M059J (cell line): Measurements from ENCODE around the gene EMID1. TPM values are rescaled to one million over a fixed set of nuclear protein-coding genes. Genes with fewer than 3 reads are reported as not detected.
"Not testable (repeated sequence)": the region's sequence is repeated elsewhere in the genome, so short reads cannot be mapped to it uniquely, and the experiment has no call there.

ENCODE experiments used
- DNase-seq: peaks from one replicate; pipeline ENCODE4 v3.0.0-alpha.2; 2012; ENCODE audit warnings: low read depth
- total RNA-seq: library from RNA; depleted of rRNA; stranded (reverse); fragments of >200 nt; shearing (Covaris generic); gene quantifications from 2 replicates; pipeline ENCODE4 v1.2.3, GENCODE V29; 2014

Gene EMID1
- total RNA-seq, 1 experiment from 2014 or later, result 0.07 TPM

GRCh38 chr22:29209624-29209929 lies 3.9 kb downstream of the EMID1 start:
- DNase-seq, result no peak

GRCh38 chr22:29211066-29211465 lies 5.4 kb downstream of the EMID1 start:
- DNase-seq, result no peak

GRCh38 chr22:29211466-29211865 lies 5.8 kb downstream of the EMID1 start:
- no peak for DNase-seq

GRCh38 chr22:29212743-29213142 lies 7.0 kb downstream of the EMID1 start:
- no peak for DNase-seq

- DNase-seq, result no peak
Observed at GRCh38 chr22:29213493-29213892, 7.8 kb downstream of the EMID1 start.

GRCh38 chr22:29214232-29214631 lies 8.5 kb downstream of the EMID1 start:
- no peak for DNase-seq

- DNase-seq, result no peak
Observed at GRCh38 chr22:29215012-29215860, 9.5 kb downstream of the EMID1 start.

- DNase-seq, result no peak
Observed at GRCh38 chr22:29216011-29216872, 10.5 kb downstream of the EMID1 start.

GRCh38 chr22:29216873-29217666 lies 11.4 kb downstream of the EMID1 start:
- peak; percentile 26 for DNase-seq

GRCh38 chr22:29217827-29218757 lies 12.4 kb downstream of the EMID1 start:
- DNase-seq, result no peak

GRCh38 chr22:29218758-29219408 lies 13.2 kb downstream of the EMID1 start:
- no peak for DNase-seq

GRCh38 chr22:29219409-29219782 lies 13.7 kb downstream of the EMID1 start:
- DNase-seq, result not testable (repeated sequence)

- no peak for DNase-seq
Observed at GRCh38 chr22:29219881-29220670, 14.4 kb downstream of the EMID1 start.

GRCh38 chr22:29224121-29224858 lies 18.6 kb downstream of the EMID1 start:
- no peak for DNase-seq

GRCh38 chr22:29224859-29225410 lies 19.2 kb downstream of the EMID1 start:
- no peak for DNase-seq

- no peak for DNase-seq
Observed at GRCh38 chr22:29225422-29226090, 19.9 kb downstream of the EMID1 start.

GRCh38 chr22:29226351-29226981 lies 20.8 kb downstream of the EMID1 start:
- DNase-seq, result no peak
